Measurements from ENCODE around the gene KCNA2. TPM values are rescaled to one million over a fixed set of nuclear protein-coding genes. Genes with fewer than 3 reads are reported as not detected.

Gene KCNA2
- total and polyA plus RNA-seq, 10 donors: 0.09 to 2.6 (median 1.2) TPM

DNA sequence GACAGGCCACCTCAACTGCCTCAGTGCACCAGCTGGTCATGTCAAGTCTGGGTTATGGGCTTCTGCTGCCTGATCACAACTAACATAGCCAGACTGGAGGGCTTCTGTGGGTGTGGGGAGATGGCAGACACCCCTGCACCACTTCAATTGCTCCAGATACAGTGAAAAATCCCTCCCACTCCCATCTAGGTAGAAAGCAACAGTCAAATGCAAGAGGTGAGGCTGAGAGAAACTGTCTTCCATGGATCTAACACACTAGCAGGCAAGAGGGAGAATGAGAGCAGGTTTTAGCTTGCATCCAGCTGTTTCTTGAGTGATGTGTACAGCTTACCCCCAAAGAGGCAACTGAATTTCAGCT lies 10.8 kb downstream of the KCNA2 start:
- H3K4me1 ChIP-seq: no peaks in the 10 kb centered on the region
- TF ChIP-seq POLR2AphosphoS5 (IDR thresholded peaks at IDR 0.05) (no peak), POLR2A (IDR thresholded peaks at IDR 0.05) (no peak)
- TF ChIP-seq, protein P1, sequence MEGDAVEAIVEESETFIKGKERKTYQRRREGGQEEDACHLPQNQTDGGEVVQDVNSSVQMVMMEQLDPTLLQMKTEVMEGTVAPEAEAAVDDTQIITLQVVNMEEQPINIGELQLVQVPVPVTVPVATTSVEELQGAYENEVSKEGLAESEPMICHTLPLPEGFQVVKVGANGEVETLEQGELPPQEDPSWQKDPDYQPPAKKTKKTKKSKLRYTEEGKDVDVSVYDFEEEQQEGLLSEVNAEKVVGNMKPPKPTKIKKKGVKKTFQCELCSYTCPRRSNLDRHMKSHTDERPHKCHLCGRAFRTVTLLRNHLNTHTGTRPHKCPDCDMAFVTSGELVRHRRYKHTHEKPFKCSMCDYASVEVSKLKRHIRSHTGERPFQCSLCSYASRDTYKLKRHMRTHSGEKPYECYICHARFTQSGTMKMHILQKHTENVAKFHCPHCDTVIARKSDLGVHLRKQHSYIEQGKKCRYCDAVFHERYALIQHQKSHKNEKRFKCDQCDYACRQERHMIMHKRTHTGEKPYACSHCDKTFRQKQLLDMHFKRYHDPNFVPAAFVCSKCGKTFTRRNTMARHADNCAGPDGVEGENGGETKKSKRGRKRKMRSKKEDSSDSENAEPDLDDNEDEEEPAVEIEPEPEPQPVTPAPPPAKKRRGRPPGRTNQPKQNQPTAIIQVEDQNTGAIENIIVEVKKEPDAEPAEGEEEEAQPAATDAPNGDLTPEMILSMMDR (IDR thresholded peaks at IDR 0.05 in 8 of 11, conservative IDR thresholded peaks at IDR 0.05 in 3 of 11): no peak
- H3K36me3 ChIP-seq: no peaks in the 10 kb centered on the region
- H3K27me3 ChIP-seq (replicated peaks in 1 of 7): peaks cover 0 to 19% (median 0%) of the 10 kb centered on the region in 7 donors
- no peak overlapping the region for H3K4me3 ChIP-seq
- intact Hi-C loops (cut with DNase I; ENCODE audit: low total_unique reads): no loop called here
- H3K9me3 ChIP-seq: no peaks in the 10 kb centered on the region
- DNase-seq: no peak
- no peak overlapping the region for H3K27ac ChIP-seq

GRCh38 chr1:110594456-110595352 lies 11.5 kb downstream of the KCNA2 start:
- peaks cover 0 to 19% (median 0%) of the 10 kb centered on the region in 7 donors for H3K27me3 ChIP-seq (replicated peaks in 1 of 7)
- H3K9me3 ChIP-seq: no peaks in the 10 kb centered on the region
- intact Hi-C loops (cut with DNase I; ENCODE audit: low total_unique reads): no loop called here
- H3K27ac ChIP-seq: no peak overlapping the region
- WGBS, 5 donors: 49 to 55% (median 51%) methylated on average over 7 of the region's 7 CpGs
- no peaks in the 10 kb centered on the region for H3K36me3 ChIP-seq
- H3K4me3 ChIP-seq: no peak overlapping the region
- TF ChIP-seq, protein P1 (IDR thresholded peaks at IDR 0.05 in 8 of 11, conservative IDR thresholded peaks at IDR 0.05 in 3 of 11): no peak
- no peak for TF ChIP-seq POLR2AphosphoS5 (IDR thresholded peaks at IDR 0.05)
- H3K4me1 ChIP-seq: no peaks in the 10 kb centered on the region
- no peak for DNase-seq

DNA sequence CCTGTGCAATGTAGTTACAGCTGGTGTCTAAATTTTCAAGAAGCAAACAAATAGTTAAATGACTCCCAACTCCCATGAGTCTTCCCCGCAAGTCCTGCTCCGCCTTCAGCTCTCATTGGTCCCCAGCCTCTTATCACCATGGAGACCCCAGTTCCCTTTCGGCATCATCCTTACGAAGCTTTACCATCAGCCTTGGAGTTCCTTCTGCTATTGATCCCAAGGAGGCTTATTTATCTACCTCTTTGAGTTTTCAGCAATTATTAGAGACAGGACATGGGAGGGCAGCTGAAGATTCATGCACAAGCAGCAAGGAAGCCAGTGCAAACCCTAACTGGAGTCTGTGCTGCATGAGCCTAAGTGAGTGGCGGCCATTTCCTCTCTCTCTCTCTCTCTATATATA lies 12.3 kb downstream of the KCNA2 start:
- no peaks in the 10 kb centered on the region for H3K4me1 ChIP-seq
- WGBS, 5 donors: 50 to 67% (median 57%) methylated on average over 5 of the region's 5 CpGs
- TF ChIP-seq, protein P1 (IDR thresholded peaks at IDR 0.05 in 8 of 11, conservative IDR thresholded peaks at IDR 0.05 in 3 of 11): no peak
- TF ChIP-seq POLR2A (IDR thresholded peaks at IDR 0.05) (no peak), POLR2AphosphoS5 (IDR thresholded peaks at IDR 0.05) (no peak)
- H3K9me3 ChIP-seq: no peaks in the 10 kb centered on the region
- intact Hi-C loops (cut with DNase I; ENCODE audit: low total_unique reads): no loop called here
- H3K36me3 ChIP-seq: no peaks in the 10 kb centered on the region
- no peak overlapping the region for H3K27ac ChIP-seq
- no peak overlapping the region for H3K4me3 ChIP-seq
- no peak for DNase-seq
- peaks cover 0 to 23% (median 0%) of the 10 kb centered on the region in 7 donors for H3K27me3 ChIP-seq (replicated peaks in 1 of 7)

GRCh38 chr1:110591956-110592355 lies 14.2 kb downstream of the KCNA2 start:
- 79 to 92% (median 83%) methylated on average over 4 to 6 of the region's 6 CpGs for WGBS, 5 donors

More at GRCh38 chr1:110591956-110592355, 14.2 kb downstream of the KCNA2 start:
- intact Hi-C loops (cut with DNase I; ENCODE audit: low total_unique reads): no loop called here
- no peak for TF ChIP-seq POLR2AphosphoS5 (IDR thresholded peaks at IDR 0.05)
- TF ChIP-seq, protein P1 (IDR thresholded peaks at IDR 0.05 in 8 of 11, conservative IDR thresholded peaks at IDR 0.05 in 3 of 11): no peak
- no peak for TF ChIP-seq POLR2A (IDR thresholded peaks at IDR 0.05)
- no peaks in the 10 kb centered on the region for H3K4me1 ChIP-seq
- H3K27ac ChIP-seq: no peak overlapping the region
- H3K9me3 ChIP-seq: no peaks in the 10 kb centered on the region
- H3K4me3 ChIP-seq: no peak overlapping the region
- H3K27me3 ChIP-seq (replicated peaks in 1 of 7): peaks cover 0 to 34% (median 0%) of the 10 kb centered on the region in 7 donors
- no peaks in the 10 kb centered on the region for H3K36me3 ChIP-seq
- no peak for DNase-seq
